ENCODE data around the gene APBB2. TPM values are rescaled to one million over a fixed set of nuclear protein-coding genes. Genes with fewer than 3 reads are reported as not detected.
A peak's percentile ranks its signal among the peaks of the same experiment; 100 is the strongest.
"Not testable (repeated sequence)": the region's sequence is repeated elsewhere in the genome, so short reads cannot be mapped to it uniquely, and the experiment has no call there.

APBB2 gene
- total RNA-seq, 4 donors from 2014 or later, result 66.3 to 133 (median 90.2) TPM

DNA sequence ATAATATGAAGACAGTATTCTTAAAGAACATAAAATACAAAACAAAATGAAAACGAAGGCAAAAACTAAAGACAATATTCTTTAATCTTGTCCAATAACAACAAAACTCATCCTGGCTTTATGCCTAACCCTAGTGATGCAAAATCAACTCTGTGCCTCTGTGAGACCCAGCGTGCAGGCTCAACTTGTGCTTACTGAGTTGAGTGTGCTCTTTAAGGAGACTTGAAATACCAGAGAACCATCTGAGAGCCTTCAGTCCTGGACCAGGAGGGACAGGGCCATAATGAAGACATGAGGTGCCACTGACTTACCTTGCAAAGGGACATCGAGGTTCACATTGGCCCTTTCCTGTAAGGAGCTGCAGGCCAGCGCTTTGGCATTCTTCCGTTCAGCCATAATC lies 387.5 kb downstream of the APBB2 start:
- no peak for ATAC-seq
- H3K36me3 ChIP-seq, result peaks cover 0 to 96% of the 10 kb centered on the region in 2 donors
- 88 to 100% methylated on average over 2 to 4 of the region's 5 CpGs for WGBS, 2 donors (ENCODE audit: low coverage in 1 of 2)

GRCh38 chr4:40825014-40825838 lies 389.1 kb downstream of the APBB2 start:
- 86 to 95% methylated on average over 3 to 7 of the region's 19 CpGs for WGBS, 2 donors (ENCODE audit: low coverage in 1 of 2)
- no peak overlapping the region for H3K4me3 ChIP-seq

More for the DNA sequence above, 387.5 kb downstream of the APBB2 start:
- H3K4me1 ChIP-seq, result no peaks in the 10 kb centered on the region
- no peaks in the 10 kb centered on the region for H3K9me3 ChIP-seq
- H3K27ac ChIP-seq, result no peak overlapping the region
- no peaks in the 10 kb centered on the region for H3K27me3 ChIP-seq
- no peak overlapping the region for H3K4me3 ChIP-seq
- no peak for TF ChIP-seq POLR2AphosphoS5 (IDR thresholded peaks at IDR 0.05)

GRCh38 chr4:40822420-40823166 lies 391.7 kb downstream of the APBB2 start:
- no peak for TF ChIP-seq CTCF (IDR thresholded peaks at IDR 0.05)
- TF ChIP-seq POLR2A (IDR thresholded peaks at IDR 0.05), result no peak
- no peak for TF ChIP-seq POLR2AphosphoS5 (IDR thresholded peaks at IDR 0.05)
- no peak for TF ChIP-seq EP300 (IDR thresholded peaks at IDR 0.05)
- Histone ChIP-seq H3K9me3 (no peaks in the 10 kb centered on the region), H3K4me1 (no peaks in the 10 kb centered on the region), H3K4me3 (no peak overlapping the region), H3K36me3 (peaks cover 0 to 94% of the 10 kb centered on the region in 2 donors), H3K27ac (no peak overlapping the region), H3K27me3 (no peaks in the 10 kb centered on the region)
- ATAC-seq, result no peak
- WGBS, 2 donors (ENCODE audit: low coverage in 1 of 2), result 93 to 96% methylated on average over 5 to 7 of the region's 8 CpGs

More at GRCh38 chr4:40825014-40825838, 389.1 kb downstream of the APBB2 start:
- Histone ChIP-seq H3K36me3 (peaks cover 0 to 99% of the 10 kb centered on the region in 2 donors), H3K27ac (no peak overlapping the region), H3K4me1 (no peaks in the 10 kb centered on the region), H3K9me3 (no peaks in the 10 kb centered on the region), H3K27me3 (no peaks in the 10 kb centered on the region)
- no peak for TF ChIP-seq POLR2A (IDR thresholded peaks at IDR 0.05)
- ATAC-seq, result no peak

- no peak overlapping the region for H3K4me3 ChIP-seq
- H3K4me1 ChIP-seq, result no peaks in the 10 kb centered on the region
- ATAC-seq, result no peak
- H3K9me3 ChIP-seq, result no peaks in the 10 kb centered on the region
- WGBS, 2 donors (ENCODE audit: low coverage in 1 of 2), result 94% methylated on average over 7 of the region's 11 CpGs; no CpG with 5 or more reads in 1 of the 2 donors
- TF ChIP-seq POLR2A (IDR thresholded peaks at IDR 0.05) (no peak), POLR2AphosphoS5 (IDR thresholded peaks at IDR 0.05) (no peak), CTCF (IDR thresholded peaks at IDR 0.05) (no peak), EP300 (IDR thresholded peaks at IDR 0.05) (no peak)
- H3K36me3 ChIP-seq, result peaks cover 0 to 92% of the 10 kb centered on the region in 2 donors
- no peaks in the 10 kb centered on the region for H3K27me3 ChIP-seq
- no peak overlapping the region for H3K27ac ChIP-seq
These were observed 394.2 kb downstream of the APBB2 start for GRCh38 chr4:40820101-40820500.

DNA sequence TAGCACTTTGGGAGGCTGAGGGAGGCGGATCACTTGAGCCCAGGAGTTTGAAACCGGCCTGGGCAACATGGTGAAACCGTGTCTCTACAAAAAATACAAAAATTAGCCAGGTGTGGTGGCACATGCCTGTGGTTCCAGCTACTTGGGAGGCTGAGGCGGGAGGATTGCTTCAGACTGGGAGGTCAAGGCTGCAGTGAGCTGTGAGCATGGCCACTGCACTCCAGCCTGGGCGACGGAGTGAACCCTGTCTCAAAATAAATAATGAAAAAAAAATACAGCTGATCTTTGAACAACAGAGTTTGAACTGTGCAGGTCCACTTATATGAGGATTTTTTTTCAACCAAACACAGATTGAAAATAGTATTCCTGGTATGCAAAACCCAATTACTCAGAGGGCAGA lies 397.2 kb downstream of the APBB2 start:
- WGBS, 2 donors (ENCODE audit: low coverage in 1 of 2), result 89 to 90% methylated on average over 4 to 6 of the region's 6 CpGs
- peaks cover 0 to 88% of the 10 kb centered on the region in 2 donors for H3K36me3 ChIP-seq
- not testable (repeated sequence) for ATAC-seq, H3K27me3 ChIP-seq, H3K9me3 ChIP-seq, H3K27ac ChIP-seq, H3K4me3 ChIP-seq, H3K4me1 ChIP-seq

GRCh38 chr4:40812856-40813255 lies 401.5 kb downstream of the APBB2 start:
- ATAC-seq, result no peak
- 89 to 92% methylated on average over 1 to 2 of the region's 2 CpGs for WGBS, 2 donors (ENCODE audit: low coverage in 1 of 2)
- H3K4me1 ChIP-seq, result no peaks in the 10 kb centered on the region
- peak overlapping the region in 1 of 4 donors; percentile 32 for H3K27ac ChIP-seq
- TF ChIP-seq POLR2AphosphoS5 (IDR thresholded peaks at IDR 0.05) (no peak), CTCF (IDR thresholded peaks at IDR 0.05) (no peak), POLR2A (IDR thresholded peaks at IDR 0.05) (no peak)
- H3K4me3 ChIP-seq, result no peak overlapping the region
- no peaks in the 10 kb centered on the region for H3K9me3 ChIP-seq
- peaks cover 0 to 50% of the 10 kb centered on the region in 2 donors for H3K36me3 ChIP-seq
- no peaks in the 10 kb centered on the region for H3K27me3 ChIP-seq

All from gastroesophageal sphincter (tissue), 4 donors.